Measurements from ENCODE around the gene FBXW8.

The FBXW8 gene

DNA sequence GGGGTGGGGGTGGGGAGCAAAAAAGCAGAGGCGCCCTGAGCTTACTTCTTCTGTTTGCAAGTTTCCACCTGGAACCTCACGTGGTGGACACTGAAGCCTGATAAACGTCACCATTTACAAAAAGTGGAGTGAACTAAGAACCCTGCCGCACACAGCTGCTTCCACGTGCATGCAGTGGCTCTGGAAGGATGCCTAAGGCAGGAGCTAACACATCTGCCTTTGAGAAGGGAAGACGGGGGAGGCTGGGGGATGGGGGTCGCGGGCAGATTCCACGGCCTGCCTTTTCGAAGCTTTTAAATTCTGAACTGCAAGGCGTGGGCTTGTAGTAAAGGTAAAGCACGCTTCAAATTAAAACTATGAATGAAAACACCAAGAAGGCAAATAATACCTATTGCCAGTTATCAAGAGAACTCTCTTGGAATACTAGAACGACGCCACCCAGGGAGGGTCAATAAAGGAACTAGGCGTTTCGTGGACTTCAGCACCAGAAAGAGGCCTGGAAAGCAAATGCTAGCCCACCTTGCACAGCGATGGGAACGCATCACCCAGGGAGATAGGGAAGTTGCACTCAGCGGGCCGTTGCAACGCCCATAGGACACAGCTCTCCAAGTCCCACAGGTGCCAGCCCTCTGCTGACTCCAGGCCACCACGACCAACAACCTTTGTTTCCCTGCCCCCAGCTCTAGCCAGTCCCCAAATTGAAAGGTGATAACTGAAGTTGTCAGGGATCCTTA lies 126.7 kb downstream of the FBXW8 start:
- no peak for DNase-seq (ENCODE audit: low read depth in 2 of 2)

DNA sequence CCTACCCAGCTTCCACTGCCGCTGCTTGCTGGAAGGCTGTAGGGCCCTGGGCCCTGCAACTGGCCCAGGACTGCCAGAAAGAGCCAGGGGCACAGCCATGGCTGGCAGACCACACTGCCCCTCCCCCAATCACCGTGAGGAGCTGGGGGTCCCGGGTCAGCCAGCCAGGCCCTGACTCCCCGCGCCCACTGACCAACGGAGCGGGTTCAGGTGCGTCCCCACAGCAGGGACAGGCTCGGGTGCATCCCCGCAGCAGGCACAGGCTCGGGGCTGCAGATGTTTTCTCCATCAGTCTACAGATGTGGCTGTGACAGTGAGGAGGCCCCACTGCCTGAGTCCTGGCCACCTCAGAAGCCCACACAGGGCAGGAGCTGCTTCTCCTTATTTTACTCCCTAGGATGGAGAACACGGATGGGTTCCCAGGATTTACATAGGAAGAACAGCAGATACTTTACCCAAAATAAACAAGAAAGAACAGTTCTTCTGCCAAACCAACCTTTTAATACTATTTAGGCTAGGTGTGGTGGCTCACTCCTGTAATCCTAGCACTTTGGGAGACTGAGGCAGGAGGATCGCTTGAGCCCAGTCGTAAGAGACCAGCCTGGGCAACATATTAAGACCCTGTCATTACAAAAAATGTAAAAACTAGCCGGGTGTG lies 127.4 kb downstream of the FBXW8 start:
- DNase-seq (ENCODE audit: low read depth in 2 of 2), result no peak

DNA sequence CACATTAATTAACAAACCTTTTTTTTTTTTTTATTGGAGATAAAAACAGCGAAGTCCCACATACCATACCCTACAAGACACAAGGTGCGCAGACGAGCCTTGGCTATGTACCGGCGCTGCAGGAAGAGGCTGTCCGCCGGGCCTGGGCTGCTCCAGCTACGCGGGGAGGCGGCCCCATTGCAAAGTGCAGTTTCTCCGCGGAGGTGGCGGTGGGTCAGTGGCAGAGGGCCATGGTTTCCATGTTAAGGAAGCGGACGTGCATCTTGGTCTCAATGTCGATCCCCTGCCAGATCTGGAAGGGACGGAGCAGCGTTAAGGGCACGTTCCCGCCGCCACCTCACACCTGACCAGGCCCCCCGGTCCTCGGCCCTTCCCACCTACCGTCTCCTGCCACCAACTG lies 128.2 kb downstream of the FBXW8 start:
- no peak for DNase-seq (ENCODE audit: low read depth in 2 of 2)

DNA sequence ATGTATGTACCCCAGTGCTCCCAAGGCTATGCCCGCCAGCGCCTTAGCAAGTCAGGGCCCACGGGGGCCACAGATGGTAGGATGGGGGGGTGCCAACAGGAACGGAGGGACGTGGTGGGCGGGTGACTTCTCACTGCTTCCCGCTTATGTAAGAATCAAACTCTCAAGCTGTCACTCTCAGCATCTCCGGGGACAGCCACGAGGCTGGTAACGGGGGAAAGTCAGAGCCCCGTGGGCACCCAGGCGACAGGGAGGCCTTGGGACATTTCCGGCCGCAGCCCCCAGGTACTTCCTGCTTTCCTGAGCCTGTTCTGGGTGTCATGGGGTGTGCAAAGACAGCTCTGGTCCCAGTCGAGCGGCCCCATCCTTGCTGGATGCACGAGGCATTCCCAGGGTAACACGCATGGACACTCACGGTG lies 129.2 kb downstream of the FBXW8 start:
- no peak for DNase-seq (ENCODE audit: low read depth in 2 of 2)

DNA sequence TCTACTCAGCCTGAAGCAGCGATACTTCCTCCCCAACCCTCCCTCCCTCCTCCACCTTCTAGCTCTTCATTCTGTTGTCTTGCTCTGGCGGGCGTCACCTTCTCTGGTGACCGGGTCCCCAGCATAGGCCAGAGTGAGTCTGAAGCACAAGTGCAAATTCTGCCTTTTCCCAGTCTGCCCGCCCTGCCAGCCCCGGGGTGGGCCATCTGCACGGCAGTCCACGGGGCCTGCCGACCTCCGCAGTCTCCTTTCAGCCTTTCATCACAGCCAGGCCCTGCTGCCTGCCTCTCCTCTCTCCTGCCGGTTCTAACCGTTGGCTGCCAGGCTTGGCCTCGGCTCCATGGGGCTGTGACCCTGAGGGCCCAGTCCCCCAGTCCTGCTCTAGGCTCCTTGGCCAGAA lies 129.7 kb downstream of the FBXW8 start:
- DNase-seq (ENCODE audit: low read depth in 2 of 2), result no peak

DNA sequence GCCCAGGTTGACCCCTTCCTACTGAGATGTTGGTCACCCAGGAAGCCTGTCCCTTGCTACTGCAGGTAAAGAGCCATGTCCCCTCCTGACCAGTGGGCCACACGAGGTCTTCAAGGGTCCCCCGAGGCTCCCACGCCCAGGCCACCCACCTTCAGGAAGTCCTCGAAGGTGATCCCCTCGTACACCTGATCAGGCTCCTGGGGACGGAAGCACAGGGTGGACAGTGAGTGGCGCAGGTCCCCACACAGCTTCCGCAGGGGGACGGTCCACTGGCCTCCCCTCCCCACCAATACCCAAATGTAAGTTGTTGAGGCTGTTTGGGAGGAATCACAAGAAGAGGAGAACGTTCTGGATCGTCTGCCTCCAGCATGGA lies 131.0 kb downstream of the FBXW8 start:
- DNase-seq (ENCODE audit: low read depth in 2 of 2), result no peak

DNA sequence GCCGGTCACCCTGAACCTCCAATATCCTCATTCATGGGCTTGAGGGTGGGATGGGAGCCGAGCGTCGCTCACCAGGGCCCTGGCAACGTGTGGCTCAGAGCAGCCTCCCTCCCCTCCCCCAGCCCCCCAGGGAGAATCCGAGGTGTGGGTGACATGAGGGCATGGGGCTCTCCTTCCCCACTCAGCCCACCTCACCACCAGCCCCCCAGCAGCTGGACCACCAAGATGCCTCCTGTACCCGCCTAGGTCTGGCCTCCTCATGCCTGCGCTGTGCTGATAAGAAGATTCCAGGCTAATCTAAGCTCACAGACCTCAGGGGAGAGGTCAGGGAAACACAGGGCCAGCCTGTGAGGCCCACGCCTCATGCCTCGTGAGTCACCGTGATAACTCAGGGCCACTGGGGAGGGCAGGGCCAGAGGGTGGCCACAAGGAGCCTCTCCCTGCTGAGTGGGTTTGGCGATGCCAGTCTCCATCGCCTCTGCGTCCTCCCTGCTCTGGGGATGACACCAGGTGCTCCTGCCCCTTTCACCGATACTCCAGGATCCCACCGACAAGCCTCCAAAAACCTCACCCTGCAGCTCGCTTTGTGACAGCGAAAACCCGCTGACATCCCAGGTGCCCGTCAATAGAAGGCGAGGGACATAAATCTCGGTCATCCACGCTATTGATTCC lies 131.6 kb downstream of the FBXW8 start:
- DNase-seq (ENCODE audit: low read depth in 2 of 2), result no peak

DNA sequence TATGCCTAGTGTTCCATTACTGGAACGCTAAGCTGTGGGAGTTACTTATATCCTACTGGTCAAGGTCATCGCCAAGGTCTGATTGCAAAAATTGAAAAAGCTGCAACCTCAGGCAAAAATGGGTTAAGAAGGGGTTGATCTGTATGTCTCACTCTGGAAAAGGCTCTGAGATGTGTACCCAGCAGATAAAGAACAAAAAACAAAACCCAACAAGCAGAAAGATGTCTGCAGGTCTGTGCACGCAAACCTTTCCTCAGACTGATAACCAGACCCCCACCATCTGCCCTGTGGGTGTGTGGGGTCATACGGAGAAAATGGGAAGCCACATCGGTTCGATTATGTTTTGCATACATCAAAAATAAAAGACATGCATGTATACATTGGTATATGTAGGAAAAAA lies 132.1 kb downstream of the FBXW8 start:
- DNase-seq (ENCODE audit: low read depth in 2 of 2), result no peak

DNA sequence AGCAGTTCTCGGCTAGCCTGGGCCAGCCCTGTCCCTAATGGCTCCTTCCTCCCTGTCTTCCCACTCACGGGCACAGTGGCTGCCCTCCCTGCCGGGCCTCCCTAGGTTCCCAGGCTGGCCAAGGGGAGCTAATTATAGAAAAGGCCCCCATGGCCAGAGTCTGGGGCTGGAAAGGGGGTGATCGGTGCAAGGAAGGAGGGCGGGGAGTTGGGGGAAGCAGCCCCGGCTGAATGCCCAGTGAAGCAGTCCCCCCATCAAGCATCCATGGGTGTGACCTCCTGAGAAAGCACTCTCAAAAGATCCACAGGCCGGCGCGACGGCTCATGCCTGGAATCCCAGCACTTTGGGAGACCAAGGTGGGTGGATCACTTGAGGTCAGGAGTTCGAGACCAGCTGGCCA lies 133.6 kb downstream of the FBXW8 start:
- DNase-seq (ENCODE audit: low read depth in 2 of 2), result no peak

DNA sequence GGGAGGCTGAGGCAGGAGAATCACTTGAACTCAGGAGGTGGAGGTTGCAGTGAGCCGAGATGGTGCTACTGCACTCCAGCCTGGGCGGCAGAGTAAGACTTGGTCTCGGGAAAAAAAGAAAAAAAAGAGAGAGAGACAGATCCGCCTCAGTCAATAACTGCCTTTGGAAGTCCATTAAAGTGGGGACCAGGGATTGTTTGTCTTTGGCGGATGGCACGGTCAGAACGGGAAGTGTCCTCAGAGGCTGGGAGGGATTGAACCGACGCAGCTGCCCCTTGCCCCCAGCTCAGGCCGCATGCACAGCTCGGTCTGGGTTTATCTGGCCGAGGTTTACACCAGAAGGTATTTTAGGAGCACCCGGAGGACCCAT lies 134.0 kb downstream of the FBXW8 start:
- no peak for DNase-seq (ENCODE audit: low read depth in 2 of 2)

DNA sequence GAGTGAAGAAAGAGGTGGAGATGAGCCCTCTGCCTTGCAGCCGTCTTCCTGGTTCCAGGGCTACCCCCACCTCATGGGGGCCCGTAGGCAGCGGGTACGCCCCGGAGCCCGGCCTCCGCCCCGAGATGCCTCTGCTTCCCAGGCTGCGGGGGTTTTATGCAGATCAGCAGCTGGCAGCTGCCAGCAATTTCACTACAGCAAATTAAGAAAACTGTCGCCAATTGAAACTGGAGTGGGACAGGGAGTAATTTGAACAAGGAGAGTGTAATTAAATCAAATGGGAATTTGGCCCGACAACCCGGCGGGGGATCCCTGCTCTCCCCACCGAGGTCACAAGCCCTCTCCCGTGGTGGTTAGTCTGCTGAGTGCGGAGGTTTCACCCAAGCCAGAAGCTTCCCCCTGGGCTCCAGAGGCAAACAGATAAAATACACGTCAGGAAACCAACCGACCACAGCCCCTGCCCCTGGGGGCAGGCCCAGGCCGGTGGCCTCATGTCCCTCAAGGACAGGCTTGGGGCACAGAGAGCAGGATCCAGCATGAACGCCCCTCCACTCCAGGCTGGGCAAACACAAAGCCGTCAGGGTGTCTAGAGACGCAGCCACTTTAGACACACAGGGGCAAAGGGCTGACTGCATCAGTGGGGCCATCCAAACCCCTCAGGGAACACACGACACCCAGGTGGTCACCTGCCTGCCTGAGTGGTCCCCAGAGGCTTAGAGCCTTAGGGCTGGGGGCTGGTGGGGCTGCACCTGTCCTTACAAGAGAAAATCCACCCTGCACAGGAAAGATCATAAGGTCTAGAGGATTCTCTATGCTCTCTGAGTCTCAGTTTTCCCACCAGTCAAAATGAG lies 134.6 kb downstream of the FBXW8 start:
- DNase-seq (ENCODE audit: low read depth in 2 of 2), result no peak

DNA sequence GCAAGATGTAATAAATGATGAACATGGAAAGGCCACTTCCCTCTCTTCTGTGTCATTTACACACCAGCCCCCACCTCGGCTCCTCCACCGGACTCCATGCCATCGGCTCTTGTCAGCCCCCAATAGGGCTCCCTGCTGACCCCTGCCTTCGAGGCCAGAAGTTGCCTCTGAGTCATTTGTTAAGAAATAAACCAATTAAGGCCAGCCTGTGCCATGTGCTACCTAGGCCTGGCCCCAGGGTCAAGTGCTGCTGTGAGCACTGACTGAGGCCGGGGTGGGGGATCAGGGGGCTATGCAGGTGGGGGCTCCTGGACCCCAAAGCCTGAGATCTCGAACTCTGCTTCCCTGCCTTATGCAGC lies 135.2 kb downstream of the FBXW8 start:
- no peak for DNase-seq (ENCODE audit: low read depth in 2 of 2)

DNA sequence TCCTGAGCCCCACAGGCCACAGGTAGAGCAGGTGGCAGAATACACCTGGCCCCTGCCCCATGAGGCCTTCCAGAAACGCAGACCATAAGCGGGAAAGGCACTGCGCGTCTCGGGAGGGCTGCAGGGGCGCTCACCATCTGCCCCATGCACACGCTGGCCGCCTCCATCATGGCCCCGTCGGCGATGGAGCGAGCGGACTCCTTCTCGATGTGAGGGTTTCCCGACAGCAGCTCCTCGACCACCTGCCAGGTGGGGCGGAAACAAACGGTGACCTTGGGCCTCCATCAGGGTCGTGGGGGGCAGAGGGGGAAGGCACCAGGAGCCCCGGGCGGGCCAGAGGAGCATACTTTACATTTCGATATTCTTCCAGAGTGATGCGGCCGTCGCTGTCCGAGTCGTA lies 135.7 kb downstream of the FBXW8 start:
- DNase-seq (ENCODE audit: low read depth in 2 of 2), result no peak

DNA sequence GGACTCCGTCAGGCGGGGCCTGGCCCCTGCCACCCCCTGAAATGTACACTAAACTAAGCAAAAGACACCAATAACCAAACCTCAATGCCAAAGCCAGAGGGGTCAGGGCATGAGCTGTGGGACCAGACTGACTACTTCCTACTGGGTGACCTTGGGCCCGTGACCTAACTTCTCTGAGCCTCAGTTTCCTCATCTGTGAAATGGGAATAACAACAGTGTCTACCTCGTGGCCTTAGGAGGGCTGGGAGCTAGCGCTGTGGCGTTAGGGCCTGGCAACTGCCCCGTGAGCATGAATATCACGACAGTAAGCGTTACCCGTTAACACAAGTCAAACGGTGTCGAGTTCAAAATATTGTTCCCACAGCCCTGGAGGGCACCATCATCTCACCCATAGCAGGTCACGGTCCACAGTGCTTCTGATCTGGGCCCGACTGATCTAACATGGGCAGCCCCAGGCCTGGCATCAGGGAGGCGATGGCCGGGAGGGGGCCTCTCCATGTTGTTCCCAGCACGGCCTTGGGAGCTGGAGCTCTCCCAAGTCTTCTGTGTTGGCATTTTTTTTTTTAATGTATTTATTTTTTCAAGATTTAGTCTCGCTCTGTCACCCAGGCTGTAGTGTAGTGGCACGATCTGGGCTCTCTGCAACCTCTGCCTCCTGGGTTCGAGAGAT lies 136.2 kb downstream of the FBXW8 start:
- no peak for DNase-seq (ENCODE audit: low read depth in 2 of 2)

DNA sequence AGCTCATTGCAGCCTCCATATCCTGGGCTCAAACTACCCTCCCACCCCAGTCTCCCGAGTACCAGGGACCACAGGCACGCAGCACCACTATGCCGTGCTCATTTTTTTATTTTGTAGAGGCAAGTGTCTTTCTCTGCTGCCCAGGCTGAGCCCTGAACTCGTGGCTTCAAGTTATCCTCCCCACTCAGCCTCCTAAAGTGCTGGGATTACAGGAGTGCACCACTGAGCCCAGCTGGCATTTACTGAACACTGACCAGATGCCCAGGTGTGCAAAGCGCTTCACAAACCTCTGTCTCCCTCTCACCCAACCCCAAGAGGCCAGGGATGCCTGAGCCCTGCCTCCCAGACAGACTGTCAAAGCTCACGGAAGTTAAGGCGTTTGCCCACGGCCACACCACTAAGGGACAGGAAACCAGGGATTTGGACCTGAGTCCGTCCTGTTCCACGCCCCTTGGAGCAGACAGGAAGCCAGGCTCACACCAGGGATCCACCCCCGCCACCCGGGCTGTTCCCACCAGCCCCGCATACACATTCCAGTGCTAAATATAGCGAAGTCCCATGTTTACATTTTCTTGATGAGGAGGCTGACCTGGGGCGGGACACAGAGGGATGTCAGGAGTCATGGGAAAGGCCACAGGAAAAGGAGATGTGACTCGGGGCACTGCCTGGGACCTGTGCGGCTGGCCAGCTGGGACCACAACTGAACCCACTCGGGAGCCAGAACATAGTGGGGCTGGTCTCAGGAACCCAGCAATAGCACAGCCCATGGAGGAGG lies 137.2 kb downstream of the FBXW8 start:
- DNase-seq (ENCODE audit: low read depth in 2 of 2), result no peak

DNA sequence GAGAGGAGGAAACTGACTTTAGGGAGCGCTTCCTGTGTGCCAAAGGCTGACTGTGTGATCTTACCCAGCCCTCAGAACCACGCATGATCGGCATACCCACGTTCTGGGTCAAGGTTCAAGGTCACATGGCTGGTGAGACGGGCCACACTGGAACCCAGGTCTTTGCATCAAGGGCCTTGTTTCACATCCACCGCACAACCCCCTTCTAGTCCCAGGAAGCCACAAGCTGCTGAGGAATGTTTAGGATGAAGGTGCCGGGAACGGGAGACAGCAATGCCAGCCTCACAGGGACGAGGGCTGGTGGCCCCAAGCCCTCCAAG lies 137.8 kb downstream of the FBXW8 start:
- no peak for DNase-seq (ENCODE audit: low read depth in 2 of 2)

DNA sequence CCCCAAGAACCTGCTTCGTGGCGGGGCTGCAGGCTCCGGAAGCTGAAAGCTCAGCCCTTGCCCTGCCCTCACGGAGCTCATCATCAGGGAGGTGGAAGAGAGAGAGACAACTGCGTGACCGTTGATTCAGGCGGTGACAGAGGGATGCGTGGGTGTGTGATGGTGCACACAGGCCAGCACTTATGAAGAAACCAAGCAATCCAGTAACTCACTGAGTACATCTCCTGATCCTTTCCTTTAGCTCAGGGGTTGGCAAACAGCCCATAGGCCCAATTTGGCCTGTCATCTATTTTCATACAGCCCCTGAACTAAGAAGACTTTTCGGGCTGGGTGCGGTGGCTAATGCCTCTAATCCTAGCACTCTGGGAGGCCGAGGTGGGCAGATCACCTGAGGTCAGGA lies 138.5 kb downstream of the FBXW8 start:
- no peak for DNase-seq (ENCODE audit: low read depth in 2 of 2)

DNA sequence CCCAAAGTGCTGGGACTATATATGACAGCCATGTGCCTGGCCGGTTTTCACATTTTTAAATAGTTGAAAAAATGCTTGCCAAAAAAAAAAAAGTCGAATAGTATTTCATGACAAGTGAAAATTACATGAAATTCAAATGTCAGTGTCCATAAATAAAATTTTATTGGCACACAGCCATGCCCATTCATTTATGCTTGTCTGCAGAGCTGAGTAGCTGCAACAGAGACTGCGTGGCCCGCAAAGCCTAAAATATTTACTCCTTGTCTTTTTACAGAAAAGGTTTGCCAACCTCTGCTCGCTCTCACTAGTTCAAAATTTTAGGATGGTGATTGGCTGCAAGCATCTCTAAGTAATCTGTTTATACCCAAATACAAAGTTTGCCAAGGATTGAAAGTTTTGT lies 139.3 kb downstream of the FBXW8 start:
- no peak for DNase-seq (ENCODE audit: low read depth in 2 of 2)

DNA sequence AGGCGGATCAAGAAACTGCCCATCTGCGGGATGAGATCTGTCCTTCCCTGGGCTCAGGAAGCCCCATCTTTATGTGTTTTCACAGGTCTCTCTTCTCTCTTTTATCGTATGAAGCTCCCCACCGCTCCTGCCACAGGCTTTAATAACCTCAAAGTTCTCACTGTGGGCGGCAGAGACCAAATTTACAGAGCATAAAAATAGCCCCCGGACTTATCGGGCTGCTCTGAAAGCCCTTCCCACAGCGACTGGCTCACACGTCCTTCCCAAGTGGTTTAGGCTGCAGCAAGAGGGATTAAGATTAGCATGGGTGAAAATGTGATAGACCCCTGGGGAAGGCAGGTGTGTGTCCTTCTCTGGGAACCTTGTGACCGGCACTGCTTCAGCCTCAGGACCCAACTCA lies 140.6 kb downstream of the FBXW8 start:
- no peak for DNase-seq (ENCODE audit: low read depth in 2 of 2)

DNA sequence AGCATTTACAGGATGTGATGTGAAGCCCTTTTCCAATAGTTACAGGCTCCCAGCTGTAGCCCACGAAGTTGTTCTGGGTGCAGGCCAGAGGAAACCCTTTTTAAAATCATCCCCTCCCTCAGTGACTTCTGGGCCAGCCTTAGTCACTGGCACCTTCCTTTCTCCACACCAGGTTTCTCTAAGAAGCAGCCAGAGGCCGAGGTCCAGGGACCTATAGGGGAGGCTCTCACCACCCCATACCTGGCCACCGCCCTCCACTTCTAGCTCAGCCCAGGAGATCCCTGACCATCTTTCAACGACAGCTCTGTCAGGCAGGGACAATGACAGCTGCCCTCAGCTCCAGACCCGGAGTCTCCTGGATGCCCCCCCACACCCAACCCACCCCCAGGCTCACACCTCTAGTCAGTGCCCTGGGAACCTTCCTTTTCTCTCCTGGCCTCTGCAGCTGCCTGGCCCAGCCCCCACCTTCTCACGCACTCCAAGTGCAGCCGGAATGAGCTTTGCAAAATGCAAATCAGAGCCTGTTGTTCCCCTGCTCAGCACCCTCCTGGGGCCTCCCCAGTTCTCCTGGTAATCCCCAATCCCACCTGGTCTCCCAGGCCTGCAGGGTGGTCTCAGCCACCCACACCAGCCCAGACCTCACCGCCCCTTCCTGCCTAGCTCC lies 141.8 kb downstream of the FBXW8 start:
- DNase-seq (ENCODE audit: low read depth in 2 of 2), result no peak

DNA sequence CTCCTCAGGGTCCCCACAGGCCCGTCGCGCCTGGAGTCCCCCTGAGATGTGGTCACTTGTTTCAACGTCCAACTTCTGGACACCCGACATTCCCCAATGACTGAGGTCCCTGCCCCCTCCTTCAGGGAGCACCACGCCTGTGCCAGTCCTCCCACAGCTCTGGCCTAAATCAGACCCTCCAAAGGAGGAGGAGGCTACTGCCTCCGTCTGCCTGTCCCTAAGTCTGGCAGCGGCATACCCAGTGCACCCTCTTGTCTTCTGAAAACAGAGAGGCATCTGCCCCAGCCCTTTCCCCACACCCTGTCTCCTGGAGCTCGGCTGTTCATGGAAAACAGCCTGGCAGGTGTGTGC lies 142.3 kb downstream of the FBXW8 start:
- DNase-seq (ENCODE audit: low read depth in 2 of 2), result no peak

Measured in stimulated activated CD8-positive, alpha-beta memory T cell treated with anti-CD3 and anti-CD28 coated beads, Interleukin-7, amount 100 ng/mL, for 4 hours (primary cell).